Measurements from ENCODE around the gene TMEM131.
"Not testable (repeated sequence)": the region's sequence is repeated elsewhere in the genome, so short reads cannot be mapped to it uniquely, and the experiment has no call there.

TMEM131 gene

GRCh38 chr2:97953853-97954252, 41.9 kb downstream of the TMEM131 start:
- no peak for DNase-seq (ENCODE audit: low read depth)

GRCh38 chr2:97952357-97952756, 43.4 kb downstream of the TMEM131 start:
- no peak for DNase-seq (ENCODE audit: low read depth)

- DNase-seq (ENCODE audit: low read depth), result no peak
These were observed 44.5 kb downstream of the TMEM131 start for GRCh38 chr2:97951155-97951680.

- no peak for DNase-seq (ENCODE audit: low read depth)
These were observed 45.2 kb downstream of the TMEM131 start for GRCh38 chr2:97950329-97951154.

GRCh38 chr2:97948926-97949325, 46.8 kb downstream of the TMEM131 start:
- no peak for DNase-seq (ENCODE audit: low read depth)

GRCh38 chr2:97945791-97946190, 50.0 kb downstream of the TMEM131 start:
- DNase-seq (ENCODE audit: low read depth), result no peak

- DNase-seq (ENCODE audit: low read depth), result no peak
These were observed 58.9 kb downstream of the TMEM131 start for GRCh38 chr2:97936881-97937280.

GRCh38 chr2:97936199-97936598, 59.5 kb downstream of the TMEM131 start:
- no peak for DNase-seq (ENCODE audit: low read depth)

- no peak for DNase-seq (ENCODE audit: low read depth)
These were observed 60.0 kb downstream of the TMEM131 start for GRCh38 chr2:97935719-97936161.

- DNase-seq (ENCODE audit: low read depth), result no peak
These were observed 62.6 kb downstream of the TMEM131 start for GRCh38 chr2:97932975-97933662.

GRCh38 chr2:97931858-97932225, 63.9 kb downstream of the TMEM131 start:
- no peak for DNase-seq (ENCODE audit: low read depth)

GRCh38 chr2:97931118-97931857, 64.5 kb downstream of the TMEM131 start:
- DNase-seq (ENCODE audit: low read depth), result no peak

- no peak for DNase-seq (ENCODE audit: low read depth)
These were observed 67.2 kb downstream of the TMEM131 start for GRCh38 chr2:97928591-97928990.

- DNase-seq (ENCODE audit: low read depth), result no peak
These were observed 68.8 kb downstream of the TMEM131 start for GRCh38 chr2:97926946-97927345.

GRCh38 chr2:97924194-97924593, 71.6 kb downstream of the TMEM131 start:
- DNase-seq (ENCODE audit: low read depth), result no peak

- DNase-seq (ENCODE audit: low read depth), result no peak
These were observed 75.9 kb downstream of the TMEM131 start for GRCh38 chr2:97919858-97920257.

GRCh38 chr2:97918818-97919217, 76.9 kb downstream of the TMEM131 start:
- DNase-seq (ENCODE audit: low read depth), result no peak

GRCh38 chr2:97917668-97918067, 78.1 kb downstream of the TMEM131 start:
- DNase-seq (ENCODE audit: low read depth), result not testable (repeated sequence)

GRCh38 chr2:97914691-97915213, 81.0 kb downstream of the TMEM131 start:
- no peak for DNase-seq (ENCODE audit: low read depth)

- no peak for DNase-seq (ENCODE audit: low read depth)
These were observed 81.9 kb downstream of the TMEM131 start for GRCh38 chr2:97913846-97914245.

- DNase-seq (ENCODE audit: low read depth), result no peak
These were observed 83.7 kb downstream of the TMEM131 start for GRCh38 chr2:97911922-97912575.

Measured in T follicular helper cell (primary cell).